ENCODE measurements around the gene KLK8. TPM values are rescaled to one million over a fixed set of nuclear protein-coding genes. Genes with fewer than 3 reads are reported as not detected.
A peak's percentile ranks its signal among the peaks of the same experiment; 100 is the strongest.

The KLK8 gene
- total RNA-seq, 1 donor from 2014 or later = not detected

DNA sequence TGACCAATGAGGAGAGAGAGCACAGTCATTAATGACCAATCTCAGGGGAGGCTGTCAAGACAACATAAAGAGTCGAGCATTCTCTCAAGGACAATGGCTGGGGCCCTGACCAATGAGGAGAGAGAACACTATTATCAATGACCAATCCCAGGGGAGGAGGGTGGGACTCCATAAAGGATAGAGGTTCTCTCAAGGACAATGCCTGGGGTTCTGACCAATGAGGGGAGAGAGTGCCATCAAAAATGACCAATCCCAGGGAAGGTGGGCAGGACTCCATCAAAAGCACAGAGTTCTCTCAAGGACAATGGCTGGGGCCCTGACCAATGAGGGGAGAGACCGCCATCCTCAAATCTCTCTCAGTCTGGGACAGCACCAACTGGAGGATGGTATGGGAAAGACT lies 28.3 kb upstream of the KLK8 start:
- no peak overlapping the region for H3K4me3 Mint-ChIP-seq (ENCODE audit: unreplicated experiment)
- peaks cover 2% of the 10 kb centered on the region for H3K4me1 Mint-ChIP-seq (ENCODE audit: unreplicated experiment)
- H3K36me3 Mint-ChIP-seq (ENCODE audit: low read depth, unreplicated experiment) = no peaks in the 10 kb centered on the region
- H3K27me3 Mint-ChIP-seq (ENCODE audit: unreplicated experiment) = peaks cover 8% of the 10 kb centered on the region
- TF ChIP-seq, protein P1, sequence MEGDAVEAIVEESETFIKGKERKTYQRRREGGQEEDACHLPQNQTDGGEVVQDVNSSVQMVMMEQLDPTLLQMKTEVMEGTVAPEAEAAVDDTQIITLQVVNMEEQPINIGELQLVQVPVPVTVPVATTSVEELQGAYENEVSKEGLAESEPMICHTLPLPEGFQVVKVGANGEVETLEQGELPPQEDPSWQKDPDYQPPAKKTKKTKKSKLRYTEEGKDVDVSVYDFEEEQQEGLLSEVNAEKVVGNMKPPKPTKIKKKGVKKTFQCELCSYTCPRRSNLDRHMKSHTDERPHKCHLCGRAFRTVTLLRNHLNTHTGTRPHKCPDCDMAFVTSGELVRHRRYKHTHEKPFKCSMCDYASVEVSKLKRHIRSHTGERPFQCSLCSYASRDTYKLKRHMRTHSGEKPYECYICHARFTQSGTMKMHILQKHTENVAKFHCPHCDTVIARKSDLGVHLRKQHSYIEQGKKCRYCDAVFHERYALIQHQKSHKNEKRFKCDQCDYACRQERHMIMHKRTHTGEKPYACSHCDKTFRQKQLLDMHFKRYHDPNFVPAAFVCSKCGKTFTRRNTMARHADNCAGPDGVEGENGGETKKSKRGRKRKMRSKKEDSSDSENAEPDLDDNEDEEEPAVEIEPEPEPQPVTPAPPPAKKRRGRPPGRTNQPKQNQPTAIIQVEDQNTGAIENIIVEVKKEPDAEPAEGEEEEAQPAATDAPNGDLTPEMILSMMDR (IDR thresholded peaks at IDR 0.05; ENCODE audit: unreplicated experiment) = no peak
- no peak for DNase-seq (ENCODE audit: low spot score)
- no peak overlapping the region for H3K27ac Mint-ChIP-seq (ENCODE audit: unreplicated experiment)
- H3K9me3 Mint-ChIP-seq (ENCODE audit: unreplicated experiment) = no peaks in the 10 kb centered on the region

DNA sequence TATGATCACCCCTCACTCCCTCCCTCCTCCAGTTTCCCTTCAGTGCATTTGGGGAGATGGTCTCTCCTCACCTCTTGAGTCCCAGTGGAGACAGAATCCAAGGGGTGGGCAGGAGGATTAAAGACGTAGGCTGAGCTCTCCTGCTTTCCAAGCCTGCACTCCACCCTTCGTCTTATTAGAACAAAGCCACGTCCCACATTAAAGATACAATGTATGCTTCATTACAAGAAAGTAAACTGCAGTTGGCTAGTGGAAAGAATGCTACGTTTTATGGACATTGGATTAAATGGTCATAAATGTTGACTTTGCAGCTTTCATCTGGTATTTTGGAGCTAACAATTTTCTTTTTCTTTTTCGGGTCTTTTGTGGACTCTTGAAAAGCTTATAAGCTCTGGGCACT lies 26.5 kb upstream of the KLK8 start:
- DNase-seq (ENCODE audit: low spot score) = no peak
- Mint-ChIP-seq H3K9me3 (ENCODE audit: unreplicated experiment) (no peaks in the 10 kb centered on the region), H3K4me3 (ENCODE audit: unreplicated experiment) (no peak overlapping the region), H3K27me3 (ENCODE audit: unreplicated experiment) (peaks cover 9% of the 10 kb centered on the region), H3K4me1 (ENCODE audit: unreplicated experiment) (peaks cover 2% of the 10 kb centered on the region), H3K27ac (ENCODE audit: unreplicated experiment) (no peak overlapping the region), H3K36me3 (ENCODE audit: low read depth, unreplicated experiment) (no peaks in the 10 kb centered on the region)
- TF ChIP-seq, protein P1 (IDR thresholded peaks at IDR 0.05; ENCODE audit: unreplicated experiment) = no peak

DNA sequence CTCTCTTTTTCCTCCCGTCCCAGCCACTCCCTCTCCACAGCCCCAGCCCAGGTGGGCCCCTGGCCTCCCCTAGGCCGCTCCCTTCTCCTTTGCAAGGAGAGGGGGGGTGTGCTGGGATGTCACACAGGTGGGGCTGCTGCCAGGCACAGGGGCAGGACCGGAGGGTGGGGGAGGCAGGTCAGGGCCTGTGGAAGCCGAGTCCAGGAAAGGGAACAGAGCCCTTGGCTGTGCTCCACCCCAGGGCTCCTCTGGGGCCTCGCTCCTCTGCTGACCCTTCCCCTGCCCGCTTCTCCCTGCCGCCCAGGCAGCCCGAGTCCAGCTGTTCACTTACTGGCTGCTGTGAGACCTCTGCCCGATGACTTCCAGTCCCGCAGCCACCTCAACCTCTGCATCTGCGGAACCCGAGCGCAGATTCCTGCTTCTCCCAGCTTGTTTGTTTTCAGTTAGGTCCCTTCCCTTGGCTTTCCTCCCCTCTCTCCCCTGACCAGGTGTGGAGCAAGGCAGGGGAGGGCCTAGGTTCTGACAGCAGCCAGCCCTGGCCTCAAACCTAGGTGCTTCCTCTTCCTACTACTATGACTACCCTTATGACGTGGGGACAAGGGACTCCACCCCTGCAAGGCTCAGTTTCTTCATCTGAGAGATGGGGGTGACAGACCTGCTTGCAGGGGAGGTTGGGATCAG lies 25.9 kb upstream of the KLK8 start:
- no peaks in the 10 kb centered on the region for H3K36me3 Mint-ChIP-seq (ENCODE audit: low read depth, unreplicated experiment)
- peaks cover 2% of the 10 kb centered on the region for H3K4me1 Mint-ChIP-seq (ENCODE audit: unreplicated experiment)
- no peaks in the 10 kb centered on the region for H3K9me3 Mint-ChIP-seq (ENCODE audit: unreplicated experiment)
- H3K27ac Mint-ChIP-seq (ENCODE audit: unreplicated experiment) = peak overlapping the region; percentile 19
- no peak for DNase-seq (ENCODE audit: low spot score)
- H3K4me3 Mint-ChIP-seq (ENCODE audit: unreplicated experiment) = peak overlapping the region; percentile 34
- TF ChIP-seq, protein P1 (IDR thresholded peaks at IDR 0.05; ENCODE audit: unreplicated experiment) = no peak
- peaks cover 11% of the 10 kb centered on the region for H3K27me3 Mint-ChIP-seq (ENCODE audit: unreplicated experiment)

DNA sequence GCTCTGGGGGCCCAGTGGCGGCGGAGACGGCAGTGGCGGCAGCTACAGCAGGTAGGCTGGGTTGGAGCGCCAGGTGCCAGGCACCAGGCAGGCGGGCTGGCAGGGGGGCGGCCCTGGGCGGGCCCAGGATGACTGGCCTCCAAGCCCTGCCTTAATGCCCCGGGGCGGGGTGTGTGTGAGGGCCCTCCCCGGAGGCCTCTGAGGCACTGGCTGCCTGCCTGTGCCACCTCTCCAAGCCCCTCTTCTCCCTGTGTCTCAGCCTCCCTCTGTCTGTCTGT lies 25.1 kb upstream of the KLK8 start, which contains the start of gene KLK11:
TSS of gene KLK11 (minus strand) at position 63 of the 278 bp plus-strand sequence. CDS start 985 bp downstream, outside the sequence.
- TF ChIP-seq, protein P1 (IDR thresholded peaks at IDR 0.05; ENCODE audit: unreplicated experiment) = no peak
- H3K9me3 Mint-ChIP-seq (ENCODE audit: unreplicated experiment) = no peaks in the 10 kb centered on the region
- peaks cover 8% of the 10 kb centered on the region for H3K27me3 Mint-ChIP-seq (ENCODE audit: unreplicated experiment)
- H3K4me3 Mint-ChIP-seq (ENCODE audit: unreplicated experiment) = peak within 1 kb of the TSS; percentile 34
- peaks cover 2% of the 10 kb centered on the region for H3K4me1 Mint-ChIP-seq (ENCODE audit: unreplicated experiment)
- H3K36me3 Mint-ChIP-seq (ENCODE audit: low read depth, unreplicated experiment) = no peaks in the 10 kb centered on the region
- DNase-seq (ENCODE audit: low spot score) = no peak
- H3K27ac Mint-ChIP-seq (ENCODE audit: unreplicated experiment) = peak within 1 kb of the TSS; percentile 19

DNA sequence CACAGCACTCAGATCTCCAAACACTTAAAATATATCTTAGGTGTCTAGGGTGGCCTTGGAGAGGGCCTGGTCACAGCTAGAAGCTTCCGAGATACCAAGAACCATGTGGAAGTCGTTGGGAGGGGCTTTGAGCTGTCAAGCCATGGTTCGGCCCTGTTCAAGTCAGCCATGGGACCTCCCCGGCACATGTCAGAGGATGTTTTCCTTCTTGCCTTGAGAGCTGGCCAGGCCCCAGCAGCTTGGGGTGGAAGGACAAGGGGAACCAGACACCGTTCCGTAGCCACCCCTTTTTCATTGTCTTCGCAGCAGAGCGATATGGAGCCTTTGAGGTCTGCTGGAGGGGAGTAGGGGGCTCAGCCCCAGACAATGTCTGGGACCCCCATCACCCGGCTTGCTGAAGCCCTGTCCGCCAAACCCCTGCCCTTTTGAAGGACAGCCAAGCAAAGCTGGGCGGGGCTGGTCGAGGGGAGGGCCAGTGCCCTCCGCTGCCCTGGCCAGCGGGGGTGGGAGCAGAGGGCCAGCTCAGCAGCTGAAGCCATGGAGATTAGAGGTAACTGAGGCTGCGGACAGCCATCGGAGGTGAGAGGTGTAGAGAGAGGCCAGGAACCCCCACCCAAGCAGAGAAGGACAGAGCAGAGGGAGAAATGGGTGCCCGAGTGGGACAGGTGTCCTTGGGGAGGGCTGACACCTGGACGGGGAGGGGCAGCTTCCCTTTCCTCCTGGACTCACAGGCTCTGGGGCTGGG lies 24.6 kb upstream of the KLK8 start:
- H3K4me1 Mint-ChIP-seq (ENCODE audit: unreplicated experiment) = peaks cover 2% of the 10 kb centered on the region
- H3K36me3 Mint-ChIP-seq (ENCODE audit: low read depth, unreplicated experiment) = no peaks in the 10 kb centered on the region
- no peak for DNase-seq (ENCODE audit: low spot score)
- peaks cover 6% of the 10 kb centered on the region for H3K27me3 Mint-ChIP-seq (ENCODE audit: unreplicated experiment)
- no peaks in the 10 kb centered on the region for H3K9me3 Mint-ChIP-seq (ENCODE audit: unreplicated experiment)
- no peak overlapping the region for H3K27ac Mint-ChIP-seq (ENCODE audit: unreplicated experiment)
- H3K4me3 Mint-ChIP-seq (ENCODE audit: unreplicated experiment) = no peak overlapping the region
- TF ChIP-seq, protein P1 (IDR thresholded peaks at IDR 0.05; ENCODE audit: unreplicated experiment) = no peak
